Motor neuron (in vitro differentiated cells): ENCODE measurements around the gene CPE. TPM values are rescaled to one million over a fixed set of nuclear protein-coding genes. Genes with fewer than 3 reads are reported as not detected.

Source experiments
- ATAC-seq, 8 experiments: fragments of 200-7000 bp; cut with Tn5 transposase; replicated peaks in 6 of 8; 2 replicates each; pipeline ENCODE4 v1.8.0; 2021; ENCODE audit warnings: mild to moderate bottlenecking in 8 of 8, moderate library complexity in 8 of 8
- H3K27ac ChIP-seq, 2 donors: fragments of 250-450 bp; sonication (Bioruptor Pico); 2 replicates each; pipeline ENCODE4 v1.9.0; 2021; ENCODE audit warnings: antibody characterized with exemption in 2 of 2, mild to moderate bottlenecking in 2 of 2, moderate library complexity in 1 of 2
- H3K4me1 ChIP-seq, 2 donors: fragments of 250-450 bp; sonication (Bioruptor Pico); replicated peaks in 1 of 2; 2 replicates each; pipeline ENCODE4 v1.6.1; 2021; ENCODE audit warnings: antibody characterized with exemption in 2 of 2, mild to moderate bottlenecking in 2 of 2, moderate library complexity in 1 of 2
- H3K4me3 ChIP-seq, 5 donors: fragments of 250-450 bp; sonication (Bioruptor Pico); 2 replicates each; pipeline ENCODE4 v1.9.0; 2021; ENCODE audit warnings: antibody characterized with exemption in 5 of 5, mild to moderate bottlenecking in 5 of 5, moderate library complexity in 4 of 5
- WGBS, 10 experiments: fragments of 450-650 bp; shearing (Covaris generic); methylation state at CpG; one replicate each; pipeline ENCODE4 v1.0.0; 2022; 5-methylcytosine and 5-hydroxymethylcytosine counted together
- in situ Hi-C, 9 experiments: fragments of 400-800 bp; cut with MboI; loops; one replicate each; pipeline ENCODE4 v1.15.0; 2021; ENCODE audit warnings: low sequenced_read_pairs in 9 of 9, low pct_unique_long_range_greater_than_20kb in 2 of 9; ENCODE audit not compliant: unreplicated experiment in 9 of 9
- total RNA-seq, 8 experiments: library from RNA; unstranded; fragments of 300-600 nt; gene quantifications; 2 replicates each; pipeline versions ENCODE4 v1.2.3 to v1.2.4, GENCODE V29; 2022

The CPE gene
- total RNA-seq, 8 experiments from 2014 or later, result 120 to 361 (median 248) TPM

GRCh38 chr4:165369522-165369921, 9.3 kb upstream of the CPE start:
- in situ Hi-C loops, result loop anchor here in 2 of 9 experiments (25.0 kb wide), 1 partner anchor 93 kb away; no protein-coding TSS in a partner anchor
- peak in 3 of 8 experiments; percentile 23 to 69 (median 45) for ATAC-seq
- Histone ChIP-seq H3K4me3 (no peak overlapping the region), H3K27ac (no peak overlapping the region), H3K4me1 (no peaks in the 10 kb centered on the region)
- 76 to 100% (median 85%) methylated on average over 1 to 5 of the region's 5 CpGs; no CpG with 5 or more reads in 4 of the 10 experiments for WGBS, 10 experiments

- Histone ChIP-seq H3K27ac (no peak overlapping the region), H3K4me3 (no peak overlapping the region), H3K4me1 (no peaks in the 10 kb centered on the region)
- 30 to 100% (median 90%) methylated on average over 1 of the region's 1 CpG; no CpG with 5 or more reads in 1 of the 10 experiments for WGBS, 10 experiments
- in situ Hi-C loops, result loop anchor here in 2 of 9 experiments (25.0 kb wide), 1 partner anchor 92 kb away; no protein-coding TSS in a partner anchor
- no peak for ATAC-seq
These were observed 8.3 kb upstream of the CPE start for GRCh38 chr4:165370530-165370929.

GRCh38 chr4:165375465-165375864, 3.3 kb upstream of the CPE start:
- no peak overlapping the region for H3K4me3 ChIP-seq
- peaks cover 4 to 17% of the 10 kb centered on the region in 2 donors for H3K4me1 ChIP-seq
- ATAC-seq, result no peak
- 33 to 100% (median 92%) methylated on average over 1 to 2 of the region's 2 CpGs; no CpG with 5 or more reads in 4 of the 10 experiments for WGBS, 10 experiments
- no peak overlapping the region for H3K27ac ChIP-seq
- in situ Hi-C loops, result no loop called here

GRCh38 chr4:165378398-165378744, 437 bp upstream of the CPE start:
- peak overlapping the region; percentile 75 to 83 for H3K27ac ChIP-seq

GRCh38 chr4:165379678-165380064, 863 bp downstream of the CPE start:
- Histone ChIP-seq H3K4me3 (peak overlapping the region; percentile 53 to 94 (median 64)), H3K27ac (peak overlapping the region; percentile 75 to 83), H3K4me1 (peaks cover 18 to 42% of the 10 kb centered on the region in 2 donors)
- in situ Hi-C loops, result no loop called here
- 33 to 100% (median 44%) methylated on average over 2 to 6 of the region's 11 CpGs; no CpG with 5 or more reads in 5 of the 10 experiments for WGBS, 10 experiments
- peak in 6 of 8 experiments; percentile 5 to 25 (median 17) for ATAC-seq

More at GRCh38 chr4:165378398-165378744, 437 bp upstream of the CPE start:
- no peak for ATAC-seq
- in situ Hi-C loops, result no loop called here
- Histone ChIP-seq H3K4me1 (peaks cover 7 to 32% of the 10 kb centered on the region in 2 donors), H3K4me3 (peak overlapping the region; percentile 53 to 94 (median 64))
- 0 to 83% (median 65%) methylated on average over 1 of the region's 1 CpG; no CpG with 5 or more reads in 6 of the 10 experiments for WGBS, 10 experiments

GRCh38 chr4:165380805-165381204, 2.0 kb downstream of the CPE start:
- Histone ChIP-seq H3K4me1 (peaks cover 20 to 45% of the 10 kb centered on the region in 2 donors), H3K27ac (no peak overlapping the region), H3K4me3 (peak overlapping the region in 4 of 5 donors; percentile 60 to 94 (median 71))
- WGBS, 10 experiments, result 0 to 80% (median 43%) methylated on average over 1 of the region's 1 CpG; no CpG with 5 or more reads in 1 of the 10 experiments
- ATAC-seq, result no peak
- in situ Hi-C loops, result no loop called here

- H3K4me3 ChIP-seq, result peak overlapping the region in 2 of 5 donors; percentile 2 to 3
- in situ Hi-C loops, result no loop called here
- no peak for ATAC-seq
- peaks cover 20 to 45% of the 10 kb centered on the region in 2 donors for H3K4me1 ChIP-seq
- H3K27ac ChIP-seq, result no peak overlapping the region
- WGBS, 10 experiments, result 0 to 100% (median 71%) methylated on average over 1 to 3 of the region's 3 CpGs
These were observed 3.1 kb downstream of the CPE start for GRCh38 chr4:165381821-165382373.

GRCh38 chr4:165382640-165383039, 3.8 kb downstream of the CPE start:
- no peak overlapping the region for H3K4me3 ChIP-seq
- no peak overlapping the region for H3K27ac ChIP-seq
- WGBS, 10 experiments, result 80 to 100% (median 100%) methylated on average over 1 of the region's 1 CpG; no CpG with 5 or more reads in 5 of the 10 experiments
- in situ Hi-C loops, result no loop called here
- no peak for ATAC-seq
- H3K4me1 ChIP-seq, result peaks cover 20 to 41% of the 10 kb centered on the region in 2 donors

GRCh38 chr4:165383591-165384073, 4.8 kb downstream of the CPE start:
- 20 to 88% (median 71%) methylated on average over 1 to 4 of the region's 4 CpGs; no CpG with 5 or more reads in 1 of the 10 experiments for WGBS, 10 experiments
- in situ Hi-C loops, result no loop called here
- no peak for ATAC-seq
- Histone ChIP-seq H3K4me1 (peaks cover 16 to 33% of the 10 kb centered on the region in 2 donors), H3K4me3 (no peak overlapping the region), H3K27ac (no peak overlapping the region)

GRCh38 chr4:165384186-165384585, 5.4 kb downstream of the CPE start:
- in situ Hi-C loops, result no loop called here
- H3K4me3 ChIP-seq, result no peak overlapping the region
- H3K27ac ChIP-seq, result no peak overlapping the region
- H3K4me1 ChIP-seq, result peaks cover 16 to 33% of the 10 kb centered on the region in 2 donors
- ATAC-seq, result peak in 1 of 8 experiments; percentile 1
- 33 to 100% (median 78%) methylated on average over 1 to 2 of the region's 3 CpGs; no CpG with 5 or more reads in 5 of the 10 experiments for WGBS, 10 experiments

- Histone ChIP-seq H3K27ac (no peak overlapping the region), H3K4me1 (peaks cover 16 to 33% of the 10 kb centered on the region in 2 donors), H3K4me3 (no peak overlapping the region)
- peak in 7 of 8 experiments; percentile 22 to 68 (median 37) for ATAC-seq
- in situ Hi-C loops, result no loop called here
- 83 to 100% (median 100%) methylated on average over 1 of the region's 1 CpG; no CpG with 5 or more reads in 7 of the 10 experiments for WGBS, 10 experiments
These were observed 5.8 kb downstream of the CPE start for GRCh38 chr4:165384598-165384997.

- no peak overlapping the region for H3K4me3 ChIP-seq
- no peak overlapping the region for H3K27ac ChIP-seq
- H3K4me1 ChIP-seq, result peaks cover 16 to 31% of the 10 kb centered on the region in 2 donors
- 74 to 100% (median 95%) methylated on average over 1 to 4 of the region's 4 CpGs; no CpG with 5 or more reads in 1 of the 10 experiments for WGBS, 10 experiments
- in situ Hi-C loops, result no loop called here
- no peak for ATAC-seq
These were observed 6.3 kb downstream of the CPE start for GRCh38 chr4:165385126-165385525.

GRCh38 chr4:165386328-165386727, 7.5 kb downstream of the CPE start:
- no peak overlapping the region for H3K27ac ChIP-seq
- 0 to 100% (median 78%) methylated on average over 1 of the region's 1 CpG; no CpG with 5 or more reads in 3 of the 10 experiments for WGBS, 10 experiments
- ATAC-seq, result peak in 3 of 8 experiments; percentile 37 to 68 (median 51)
- in situ Hi-C loops, result no loop called here
- peaks cover 16 to 20% of the 10 kb centered on the region in 2 donors for H3K4me1 ChIP-seq
- no peak overlapping the region for H3K4me3 ChIP-seq
